GM19025 (cell line): Measurements from ENCODE around the gene KRT20.
"Not testable (repeated sequence)": the region's sequence is repeated elsewhere in the genome, so short reads cannot be mapped to it uniquely, and the experiment has no call there.

Experiments
- ATAC-seq: cut with Tn5 transposase; IDR thresholded peaks from one replicate; pipeline ENCODE4 v1.9.1; 2021; ENCODE audit warnings: mild to moderate bottlenecking, low read depth, moderate library complexity; ENCODE audit not compliant: unreplicated experiment

KRT20 gene, protein sequence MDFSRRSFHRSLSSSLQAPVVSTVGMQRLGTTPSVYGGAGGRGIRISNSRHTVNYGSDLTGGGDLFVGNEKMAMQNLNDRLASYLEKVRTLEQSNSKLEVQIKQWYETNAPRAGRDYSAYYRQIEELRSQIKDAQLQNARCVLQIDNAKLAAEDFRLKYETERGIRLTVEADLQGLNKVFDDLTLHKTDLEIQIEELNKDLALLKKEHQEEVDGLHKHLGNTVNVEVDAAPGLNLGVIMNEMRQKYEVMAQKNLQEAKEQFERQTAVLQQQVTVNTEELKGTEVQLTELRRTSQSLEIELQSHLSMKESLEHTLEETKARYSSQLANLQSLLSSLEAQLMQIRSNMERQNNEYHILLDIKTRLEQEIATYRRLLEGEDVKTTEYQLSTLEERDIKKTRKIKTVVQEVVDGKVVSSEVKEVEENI

DNA sequence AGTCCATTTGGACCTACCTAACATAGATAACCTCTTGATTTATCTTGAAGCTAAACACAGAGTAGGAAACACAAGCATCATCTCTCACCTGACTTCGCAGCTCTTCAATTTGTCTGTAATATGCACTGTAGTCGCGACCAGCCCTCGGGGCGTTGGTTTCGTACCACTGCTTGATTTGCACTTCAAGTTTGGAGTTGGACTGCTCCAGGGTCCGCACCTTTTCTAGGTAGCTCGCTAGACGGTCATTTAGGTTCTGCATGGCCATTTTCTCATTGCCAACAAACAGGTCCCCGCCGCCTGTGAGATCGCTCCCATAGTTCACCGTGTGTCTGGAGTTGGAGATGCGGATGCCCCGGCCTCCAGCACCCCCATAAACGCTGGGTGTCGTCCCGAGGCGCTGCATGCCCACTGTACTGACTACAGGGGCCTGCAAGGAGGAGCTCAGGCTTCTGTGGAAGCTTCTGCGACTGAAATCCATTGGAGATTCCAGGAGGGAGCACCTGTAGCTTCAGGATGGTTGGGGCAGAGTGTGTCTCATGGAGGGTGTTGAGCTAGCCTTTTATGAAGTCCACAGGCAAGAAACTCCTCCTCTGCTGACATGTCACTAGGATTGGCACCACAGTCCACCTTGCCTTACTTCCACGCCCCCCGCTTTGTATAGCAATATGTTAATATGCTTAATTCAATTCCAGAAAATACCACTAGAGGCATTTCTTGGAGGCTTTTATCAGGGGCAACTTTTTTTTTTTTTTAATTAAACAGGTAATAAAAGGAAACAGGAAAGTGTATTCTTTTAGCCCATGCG lies at the start of gene KRT20:
KRT20 (minus strand) TSS at position 535 of the 805 bp plus-strand sequence; CDS start at position 478, 57 bp downstream.
- no peak for ATAC-seq

DNA sequence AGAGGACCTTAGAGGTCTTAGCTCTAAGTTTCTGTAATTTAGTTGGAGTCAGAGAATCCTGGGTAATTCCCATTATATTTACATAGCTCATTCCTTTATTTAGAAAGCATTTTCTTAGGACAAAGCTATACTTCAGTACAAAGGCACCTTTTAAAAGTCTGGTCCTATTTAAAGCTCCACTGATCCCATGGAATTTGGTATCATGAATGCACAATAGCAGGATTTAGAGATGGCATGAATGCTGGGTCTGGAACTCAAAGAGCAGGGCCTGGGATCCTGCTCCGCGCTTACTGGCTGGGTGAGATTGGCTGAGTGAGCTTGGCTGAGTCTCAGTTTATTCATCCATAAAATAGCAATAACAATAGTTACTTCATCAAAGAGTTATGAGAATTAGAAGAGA lies 47.6 kb upstream of the KRT20 start:
- no peak for ATAC-seq

DNA sequence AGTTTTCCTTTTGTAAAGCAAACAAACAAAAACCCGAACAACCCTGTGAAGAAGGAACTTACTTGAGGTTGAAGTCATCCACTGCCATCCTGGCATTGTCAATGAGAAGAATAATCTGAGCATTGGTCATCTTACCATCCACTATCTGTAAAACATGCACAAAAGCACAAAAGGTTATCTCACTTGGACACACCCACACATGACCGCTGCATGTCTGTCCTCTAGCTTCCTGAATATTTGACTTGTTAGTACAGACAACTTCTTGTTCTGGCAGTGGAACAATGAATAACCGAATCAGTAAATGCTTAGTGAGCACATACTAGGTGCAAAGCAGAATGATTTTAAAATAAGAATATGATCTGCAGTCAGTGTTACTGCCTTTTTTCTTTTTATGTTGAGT lies 46.3 kb upstream of the KRT20 start:
- ATAC-seq: no peak

DNA sequence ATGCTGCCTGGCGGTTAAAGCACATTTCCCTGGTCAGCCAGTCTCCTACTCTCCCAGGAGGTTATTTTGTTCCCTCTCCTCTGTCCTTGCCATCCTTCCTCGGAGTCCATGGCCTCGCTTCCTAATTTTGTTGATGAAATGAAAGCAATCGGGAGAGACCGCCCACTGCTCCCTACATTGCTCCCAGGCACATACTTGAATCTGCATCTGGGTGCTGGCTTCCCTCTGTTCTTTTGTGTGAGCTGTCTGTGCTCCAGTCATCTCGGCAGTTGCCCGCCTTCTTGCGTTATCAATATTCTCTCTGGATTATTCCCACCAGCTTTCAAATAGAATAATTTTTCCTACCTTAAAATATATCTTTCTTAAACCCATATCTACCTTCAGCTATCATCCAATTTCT lies 41.3 kb upstream of the KRT20 start:
- ATAC-seq: no peak

DNA sequence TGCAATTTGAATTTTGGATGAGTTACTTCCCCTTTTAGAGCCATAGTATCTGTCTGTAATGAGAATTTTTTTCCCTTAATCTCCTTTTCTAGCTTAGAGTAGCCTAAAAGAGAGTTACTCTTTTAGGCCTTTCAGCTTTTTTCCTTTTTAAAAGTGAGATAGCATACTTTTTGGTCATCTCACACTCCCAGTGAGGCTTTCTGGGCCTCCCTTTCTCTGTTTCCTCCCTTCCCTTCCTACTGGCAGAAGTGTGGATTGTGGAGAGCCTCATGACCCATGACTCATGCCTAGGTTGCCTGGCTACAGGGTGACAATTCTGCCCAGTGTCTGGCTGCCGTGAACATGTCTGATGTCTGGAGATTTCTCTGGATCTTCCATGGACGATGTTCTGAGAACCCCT lies 37.2 kb upstream of the KRT20 start:
- no peak for ATAC-seq

DNA sequence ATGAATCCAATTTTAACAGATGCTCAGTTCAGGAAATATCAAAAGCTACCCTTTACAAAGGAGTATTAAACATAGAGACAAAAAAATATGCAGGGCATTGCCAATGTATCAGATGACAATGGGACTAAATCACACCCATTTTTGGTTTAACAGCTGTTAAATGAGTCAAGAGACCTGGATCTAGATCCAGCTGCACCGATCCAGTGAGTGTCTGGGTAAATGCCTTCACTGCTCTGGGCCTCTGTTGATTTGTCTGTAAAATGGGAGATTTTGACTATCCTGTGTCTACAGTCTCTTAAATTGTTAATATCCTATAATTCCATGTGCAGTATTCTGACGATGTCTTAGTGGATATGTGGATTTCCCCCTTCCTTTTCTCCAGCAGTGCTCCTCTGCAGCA lies 36.0 kb upstream of the KRT20 start:
- ATAC-seq: no peak

DNA sequence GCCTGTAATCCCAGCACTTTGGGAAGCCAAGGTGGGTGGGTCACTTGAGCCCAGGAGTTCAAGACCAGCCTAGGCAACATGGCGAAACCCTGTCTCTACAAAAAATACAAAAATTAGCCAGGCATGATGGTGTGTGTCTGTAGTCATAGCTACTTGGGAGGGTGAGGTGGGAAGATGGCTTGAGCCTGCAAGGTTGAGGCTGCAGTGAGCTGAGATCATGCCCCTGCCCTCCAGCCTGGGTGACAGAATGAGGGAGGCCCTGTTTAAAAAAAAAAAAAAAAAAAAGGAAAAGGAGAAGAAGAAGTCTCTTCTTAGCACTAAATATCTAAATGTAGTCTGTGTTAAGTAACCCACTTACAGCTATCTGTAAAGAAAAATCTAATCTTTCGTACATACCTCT lies 32.1 kb upstream of the KRT20 start:
- ATAC-seq: not testable (repeated sequence)

DNA sequence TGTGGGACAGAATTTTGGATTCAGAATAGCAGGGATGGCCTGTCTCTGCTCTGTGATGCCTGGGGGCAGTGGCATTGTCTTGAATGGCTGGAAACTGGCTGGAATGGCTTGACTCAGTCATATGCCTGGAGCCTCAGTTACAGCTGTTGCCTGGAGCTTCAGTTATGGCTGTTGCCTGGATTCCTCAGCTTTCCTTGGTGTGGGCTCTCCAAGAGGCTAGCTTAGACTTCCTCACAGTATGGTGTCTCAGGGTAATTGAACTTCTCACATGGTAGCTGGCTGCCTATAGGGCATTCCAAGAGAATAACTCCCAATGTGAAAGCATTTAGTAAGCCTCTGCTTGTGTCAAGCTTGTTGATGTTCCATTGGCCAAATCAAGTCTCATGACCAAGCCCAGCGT lies 31.3 kb upstream of the KRT20 start:
- ATAC-seq: no peak

DNA sequence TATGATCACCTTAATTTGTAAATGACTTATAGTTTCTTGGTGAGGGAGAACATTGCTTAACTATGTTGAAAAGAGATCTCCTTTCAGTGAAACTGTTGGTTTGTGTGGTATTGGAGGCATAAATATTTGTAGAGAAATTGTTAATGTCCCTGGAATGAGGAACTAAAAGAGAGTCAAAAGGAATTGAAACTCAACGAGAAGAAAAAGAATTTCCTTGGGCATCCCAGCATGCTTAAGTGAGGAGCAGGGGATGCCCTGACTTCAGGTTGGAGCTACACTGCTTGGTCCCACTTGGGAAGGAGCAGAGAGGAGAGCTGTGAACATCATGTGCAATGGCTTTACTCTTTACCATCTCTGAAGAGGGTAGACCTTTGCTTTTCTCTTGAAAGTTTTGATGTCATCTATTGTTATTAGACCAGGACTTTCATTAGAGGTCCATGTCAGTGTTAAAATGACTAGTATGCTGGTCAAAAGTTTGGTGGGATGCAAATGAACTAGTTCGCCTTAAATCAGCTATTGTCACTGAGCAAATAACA lies 30.7 kb upstream of the KRT20 start:
- no peak for ATAC-seq

DNA sequence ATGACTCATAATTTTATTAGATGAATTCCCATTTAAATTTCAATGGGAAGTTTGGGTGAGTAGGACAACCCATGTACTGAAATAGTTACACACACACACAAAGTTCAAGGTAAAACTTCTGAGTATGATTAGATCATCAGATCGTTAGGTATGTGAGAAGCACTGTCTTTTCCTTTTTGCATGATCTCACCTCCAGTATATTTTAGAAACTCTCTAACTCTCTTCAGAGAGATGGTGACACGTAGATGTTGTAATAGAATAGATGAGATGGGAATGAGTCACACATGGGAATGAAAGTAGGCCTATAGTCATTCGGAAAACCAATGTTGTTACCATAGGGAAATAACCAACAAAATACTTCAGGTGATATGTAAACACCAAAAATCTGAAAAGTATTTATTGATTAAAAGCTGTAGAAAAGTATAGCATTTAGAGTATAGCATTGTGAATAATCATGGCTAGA lies 30.2 kb upstream of the KRT20 start:
- ATAC-seq: no peak

DNA sequence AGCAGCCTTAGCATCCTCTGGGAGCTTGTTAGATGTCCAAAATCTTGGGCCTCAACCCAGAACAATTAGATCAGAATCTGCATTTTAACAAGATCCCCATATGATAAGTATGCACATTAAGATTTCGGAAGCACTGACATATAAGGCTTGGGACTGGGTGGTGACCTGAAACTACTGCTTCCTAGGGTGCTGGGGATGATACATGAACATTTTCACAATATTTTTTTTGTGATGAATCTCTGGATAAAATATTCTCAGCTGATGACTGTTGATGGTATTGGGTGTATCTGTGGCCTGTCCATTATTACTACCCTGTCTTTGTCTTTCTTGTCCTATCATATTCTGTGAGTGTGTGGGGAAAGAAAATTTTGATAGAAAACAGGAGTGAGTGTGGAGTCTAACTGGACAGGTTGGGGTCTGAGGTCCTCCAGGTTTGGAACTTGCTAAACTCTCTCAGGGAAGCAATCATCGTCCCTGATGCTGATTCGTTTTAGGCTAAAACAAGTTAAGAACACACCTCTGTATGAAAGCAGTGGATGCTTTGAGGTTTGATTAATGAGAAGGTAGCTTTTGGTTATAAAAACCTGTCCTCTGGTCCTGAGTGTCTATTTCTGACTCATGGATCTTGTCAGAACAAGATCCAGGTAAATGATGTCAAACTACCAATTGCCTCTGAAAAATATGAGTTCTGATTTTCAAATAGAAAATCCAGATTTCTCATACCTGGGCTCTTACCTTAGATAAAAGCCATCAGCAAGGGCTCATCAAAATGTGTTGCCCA lies 29.2 kb upstream of the KRT20 start:
- ATAC-seq: no peak

DNA sequence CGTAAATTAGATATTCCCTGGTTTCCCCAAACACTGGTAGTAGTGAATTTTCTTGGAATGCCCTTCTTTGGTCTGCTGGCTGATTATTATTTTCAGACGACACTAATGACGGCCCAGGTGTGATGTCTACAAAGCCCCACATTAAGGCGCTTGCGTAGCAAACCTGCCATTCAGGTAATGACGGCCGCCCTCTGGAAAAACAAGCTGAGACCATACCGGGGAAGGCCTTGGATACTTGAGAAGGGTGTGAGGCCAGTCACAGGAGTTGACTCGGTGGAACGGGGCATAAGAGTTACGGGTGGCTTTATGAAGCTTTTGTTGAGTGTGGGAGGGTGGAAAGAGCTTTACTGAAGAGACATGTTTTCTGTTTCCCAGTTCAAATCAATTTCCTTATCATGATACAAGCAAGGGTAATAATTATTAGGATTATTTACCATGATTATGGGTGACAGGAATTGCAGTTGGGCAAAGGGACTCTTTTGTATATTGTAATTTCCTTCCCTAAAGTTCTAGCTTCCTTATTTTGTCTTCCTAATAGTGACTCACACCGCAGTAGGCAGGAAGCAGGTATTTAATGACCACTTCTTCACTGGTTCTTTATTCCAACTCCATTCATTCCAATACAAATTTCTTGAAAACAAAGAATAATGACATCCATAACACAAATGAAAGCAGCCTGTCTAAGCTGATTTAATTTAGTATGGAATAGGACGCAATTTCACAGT lies 27.6 kb upstream of the KRT20 start:
- ATAC-seq: no peak

DNA sequence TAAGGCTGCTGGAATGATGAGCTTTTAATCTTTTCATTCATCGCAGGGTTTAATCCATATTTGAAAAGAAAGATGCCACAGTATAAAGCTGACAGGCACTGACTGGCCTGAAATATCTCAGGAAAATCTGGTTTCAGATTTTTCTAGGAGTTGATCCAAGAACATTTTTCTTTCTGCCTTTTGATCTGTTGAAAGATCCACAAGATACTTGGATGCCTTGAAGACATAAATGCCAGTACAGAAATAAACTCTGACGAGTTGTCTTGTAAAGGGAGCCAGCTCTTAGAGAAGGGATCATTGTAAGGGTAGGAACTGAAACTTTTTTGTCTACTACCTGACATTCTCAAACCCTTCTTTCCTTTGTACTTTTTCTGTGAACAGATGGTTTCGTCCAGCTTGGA lies 25.4 kb upstream of the KRT20 start:
- no peak for ATAC-seq

DNA sequence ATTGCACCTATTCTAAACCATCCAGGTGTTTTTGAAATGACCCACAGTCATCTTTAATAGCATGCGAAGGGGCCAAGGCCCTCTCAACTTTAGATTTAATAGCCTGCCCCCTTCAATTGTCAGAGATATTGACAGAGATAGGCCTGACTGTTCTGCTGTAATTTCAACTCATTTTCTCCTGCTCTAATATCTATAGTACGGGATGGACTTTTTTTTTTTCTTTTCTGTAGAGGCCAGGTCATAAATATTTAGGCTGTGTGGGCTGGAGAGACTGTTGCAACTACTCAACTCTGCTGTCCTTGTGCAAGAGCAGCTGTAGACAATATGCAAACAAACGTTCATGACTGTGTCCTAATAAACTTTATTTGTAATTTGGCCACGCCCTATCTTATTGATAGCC lies 24.7 kb upstream of the KRT20 start:
- no peak for ATAC-seq

DNA sequence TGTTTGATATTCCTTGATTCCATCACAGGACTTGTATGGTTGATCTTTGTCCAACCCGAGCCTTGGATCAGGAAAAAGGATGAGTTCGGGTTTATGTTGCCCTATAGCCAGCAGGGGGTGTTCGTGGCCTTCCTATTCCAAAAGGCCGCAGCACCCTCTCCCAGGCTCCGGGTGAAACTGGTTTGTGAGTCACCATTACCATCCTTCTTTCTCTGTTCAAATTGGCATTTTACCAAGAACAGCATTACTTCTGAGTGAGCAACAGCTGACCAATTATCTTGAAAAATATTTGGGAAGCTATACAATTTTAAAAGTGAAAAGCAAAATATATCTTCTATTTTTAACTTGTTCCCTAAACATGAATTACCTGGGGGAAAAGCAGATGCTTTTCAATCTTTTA lies 24.3 kb upstream of the KRT20 start:
- ATAC-seq: no peak

DNA sequence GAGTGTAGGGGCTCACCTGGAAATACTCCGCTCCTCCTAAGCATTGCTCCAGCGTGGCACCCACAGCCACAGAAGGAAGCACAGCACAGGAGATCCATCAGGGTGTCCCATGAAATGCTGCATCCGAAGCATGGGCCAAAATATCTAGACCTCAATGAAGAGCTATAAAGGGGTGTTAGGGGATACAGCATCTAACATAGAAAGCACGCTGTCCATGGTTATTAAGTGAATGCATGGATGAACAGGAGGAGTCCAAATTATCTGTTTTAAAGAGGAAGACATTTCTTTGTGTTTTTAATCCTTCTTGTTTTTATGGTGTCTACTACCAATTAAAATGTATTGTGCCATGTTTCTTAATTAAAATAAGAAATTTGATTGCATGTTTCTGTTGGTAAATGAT lies 21.6 kb upstream of the KRT20 start:
- no peak for ATAC-seq

DNA sequence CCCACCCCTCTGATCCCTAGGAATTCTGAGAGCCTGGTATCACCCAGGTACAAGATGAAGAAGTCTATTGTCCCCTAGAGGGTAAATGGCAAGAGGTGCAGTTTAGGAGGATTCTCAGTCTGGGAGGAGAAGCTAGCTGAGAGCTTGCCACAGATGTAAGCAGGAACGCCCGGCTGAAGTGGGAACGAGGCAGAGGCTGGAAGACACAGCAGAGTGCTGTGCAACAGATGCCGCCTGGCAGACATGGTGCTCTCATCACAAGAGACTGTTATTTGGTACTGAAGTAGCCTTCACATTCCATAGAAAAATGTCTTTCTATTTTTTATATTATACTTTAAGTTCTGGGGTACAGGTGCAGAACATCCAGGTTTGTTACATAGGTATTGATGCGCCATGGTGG lies 20.3 kb upstream of the KRT20 start:
- ATAC-seq: no peak

DNA sequence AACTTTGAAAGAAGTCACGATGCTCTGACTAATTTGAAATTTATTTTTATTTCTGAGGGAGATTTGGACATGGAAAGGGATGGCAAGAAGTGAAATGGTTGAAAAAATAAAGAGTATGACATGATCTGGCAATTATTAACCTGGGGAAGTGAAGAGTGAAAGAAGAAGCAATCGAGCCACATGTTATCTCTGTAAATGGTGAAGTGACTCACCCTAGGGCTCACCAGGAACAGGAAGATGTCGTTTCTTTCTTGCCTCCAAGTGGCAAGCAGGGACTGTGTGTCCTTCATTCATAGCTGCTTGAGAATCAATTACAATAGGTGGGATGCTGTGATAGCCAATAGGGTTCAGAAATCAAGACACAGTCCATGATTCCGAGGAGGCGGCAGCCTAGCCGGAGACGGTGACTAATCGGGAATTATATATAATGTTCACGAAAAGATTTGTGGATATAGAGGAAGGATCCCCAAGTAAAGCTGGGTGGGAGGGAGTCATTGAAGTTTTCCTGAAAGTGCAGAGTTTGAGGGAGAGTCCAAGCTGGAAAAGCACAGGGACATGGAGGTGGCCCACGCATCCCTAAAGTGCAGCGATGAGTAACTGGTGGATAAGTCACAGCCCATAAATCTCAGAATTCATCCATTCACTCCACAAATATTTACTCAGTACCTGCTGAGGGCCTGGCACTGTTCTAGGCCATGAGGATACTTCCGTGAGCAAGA lies 18.2 kb upstream of the KRT20 start:
- no peak for ATAC-seq

DNA sequence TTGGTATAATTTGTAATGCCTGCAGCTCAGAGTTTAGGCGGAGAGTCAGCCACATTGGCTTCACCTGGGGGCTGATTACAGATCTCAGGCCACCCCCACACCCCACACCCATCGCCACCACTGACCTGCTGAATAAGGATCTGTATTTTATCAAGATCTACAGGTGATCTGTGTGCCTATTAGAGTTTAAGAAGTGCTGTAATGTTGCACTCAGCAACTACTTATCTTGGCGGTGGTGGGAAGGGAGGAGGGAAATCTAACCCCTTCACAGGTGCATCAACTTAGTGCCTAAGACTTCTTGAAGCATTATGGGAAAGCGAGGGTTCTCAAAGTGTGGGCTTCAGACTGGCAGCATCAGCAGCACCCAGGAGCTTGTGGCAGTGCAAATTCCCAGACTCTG lies 17.5 kb upstream of the KRT20 start:
- no peak for ATAC-seq
